Hindlimb muscle (tissue), 1 donor: ENCODE measurements around the gene GOLT1A. TPM values are rescaled to one million over a fixed set of nuclear protein-coding genes. Genes with fewer than 3 reads are reported as not detected.
A peak's percentile ranks its signal among the peaks of the same experiment; 100 is the strongest.

ENCODE experiments used
- DNase-seq: peaks from one replicate; pipeline ENCODE4 v3.0.0-alpha.2; 2013
- polyA plus RNA-seq: library from polyadenylated mRNA; unstranded; fragments of 120-200 nt; gene quantifications from one replicate; pipeline ENCODE4 v1.2.1, GENCODE V29; 2013; ENCODE audit not compliant: insufficient read length

GOLT1A gene
- polyA plus RNA-seq, 1 donor, result not detected

DNA sequence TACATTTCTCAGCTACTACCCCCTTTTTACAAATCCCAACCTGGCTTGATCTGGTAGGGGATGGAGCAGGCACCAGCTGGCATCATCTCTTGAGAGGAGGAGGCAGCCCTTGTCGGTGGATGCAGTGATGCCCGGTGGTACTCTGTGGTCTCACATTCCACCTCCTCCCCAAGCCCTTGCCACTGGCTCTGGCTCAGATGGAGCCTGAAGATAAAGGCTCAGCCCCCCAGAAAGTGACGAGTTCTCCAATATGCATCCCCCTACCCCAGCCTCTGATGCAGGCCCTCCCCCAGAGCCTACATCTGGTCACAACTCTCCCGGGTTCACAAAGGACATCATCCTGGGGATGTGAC, 3.8 kb upstream of the GOLT1A start:
- no peak for DNase-seq

GRCh38 chr1:204216880-204217647, 3.3 kb upstream of the GOLT1A start:
- no peak for DNase-seq

DNA sequence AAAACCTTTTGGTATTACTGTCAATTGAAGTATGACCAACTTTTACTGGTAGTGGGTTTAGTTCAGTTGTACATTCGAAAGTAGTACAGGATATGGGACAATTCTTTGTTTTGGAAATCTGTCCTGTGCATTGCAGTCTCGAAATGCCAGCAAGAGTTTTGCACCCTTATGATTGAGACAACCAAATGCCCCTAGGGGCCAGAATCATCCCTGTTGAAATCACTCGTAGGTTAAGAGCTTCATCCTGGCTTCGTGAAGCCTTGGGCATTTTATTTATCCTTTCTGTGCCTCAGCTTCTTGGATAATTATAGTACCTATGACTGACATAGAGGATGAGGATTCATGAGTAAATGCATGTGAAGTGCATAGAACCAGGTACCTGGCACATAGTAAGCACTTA, 2.4 kb upstream of the GOLT1A start:
- no peak for DNase-seq

DNA sequence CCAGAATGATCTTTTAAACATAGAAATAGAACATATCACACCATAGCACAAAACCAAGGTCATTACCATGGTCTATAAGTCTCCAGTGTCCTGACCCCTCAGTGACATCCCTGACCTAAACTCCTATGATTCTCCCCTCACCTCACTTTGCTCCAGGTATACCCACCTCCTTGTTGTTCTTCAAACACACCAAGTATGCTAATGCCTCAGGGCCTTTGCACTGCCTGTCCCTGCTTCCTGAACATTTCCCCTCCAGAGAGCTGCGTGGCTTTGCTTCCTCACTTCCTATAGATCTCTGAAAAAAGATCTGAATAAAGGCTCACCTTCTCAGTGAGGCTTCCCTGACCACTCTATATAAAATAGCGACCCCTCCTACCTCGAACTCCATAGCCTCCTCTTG, 1.1 kb downstream of the GOLT1A start:
- DNase-seq, result no peak

GRCh38 chr1:204211046-204211445, 2.7 kb downstream of the GOLT1A start:
- no peak for DNase-seq

GRCh38 chr1:204207136-204207616, 6.6 kb downstream of the GOLT1A start:
- DNase-seq, result peak; percentile 32

GRCh38 chr1:204206121-204206520, 7.7 kb downstream of the GOLT1A start:
- DNase-seq, result no peak

DNA sequence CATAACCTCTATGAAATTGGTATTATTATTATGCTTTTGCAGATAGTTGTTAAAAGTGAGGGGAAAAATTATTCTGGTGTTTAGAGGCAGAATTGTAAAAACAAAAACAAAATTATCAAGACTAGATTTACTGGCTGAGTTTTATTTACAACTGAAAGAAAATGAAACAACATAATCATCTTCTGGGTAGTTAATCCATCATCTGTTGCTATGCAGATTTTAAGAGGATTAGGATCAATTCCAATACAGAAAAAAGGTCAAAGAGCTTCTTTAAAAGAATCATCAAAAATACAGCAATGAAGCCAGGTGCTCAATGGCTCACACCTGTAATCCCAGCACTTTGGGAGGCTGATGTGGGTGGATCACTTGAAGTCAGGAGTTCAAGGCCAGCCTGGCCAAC, 8.3 kb downstream of the GOLT1A start:
- no peak for DNase-seq

- DNase-seq, result no peak
Observed at GRCh38 chr1:204204944-204205343, 8.8 kb downstream of the GOLT1A start.

GRCh38 chr1:204203206-204203767, 10.5 kb downstream of the GOLT1A start:
- no peak for DNase-seq

DNA sequence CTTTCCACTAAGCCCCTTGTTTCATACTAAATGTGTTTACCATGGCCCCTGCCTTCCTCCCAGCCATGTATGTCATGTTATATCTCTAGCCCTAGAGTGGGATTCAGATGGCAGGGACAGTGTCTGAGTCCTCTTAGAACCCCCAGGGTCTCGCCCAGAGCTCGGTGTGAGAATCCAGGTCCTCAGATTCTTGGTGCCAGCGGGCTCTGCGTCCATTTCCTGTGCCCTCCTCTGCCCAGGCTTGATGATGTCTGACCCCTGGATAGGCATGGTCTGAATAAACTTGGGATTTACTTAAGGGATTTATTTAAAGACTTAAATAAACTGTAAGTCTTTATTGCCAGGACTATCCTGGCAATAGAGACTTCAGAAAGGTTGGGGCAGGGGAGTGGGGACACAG, 11.3 kb downstream of the GOLT1A start:
- no peak for DNase-seq

DNA sequence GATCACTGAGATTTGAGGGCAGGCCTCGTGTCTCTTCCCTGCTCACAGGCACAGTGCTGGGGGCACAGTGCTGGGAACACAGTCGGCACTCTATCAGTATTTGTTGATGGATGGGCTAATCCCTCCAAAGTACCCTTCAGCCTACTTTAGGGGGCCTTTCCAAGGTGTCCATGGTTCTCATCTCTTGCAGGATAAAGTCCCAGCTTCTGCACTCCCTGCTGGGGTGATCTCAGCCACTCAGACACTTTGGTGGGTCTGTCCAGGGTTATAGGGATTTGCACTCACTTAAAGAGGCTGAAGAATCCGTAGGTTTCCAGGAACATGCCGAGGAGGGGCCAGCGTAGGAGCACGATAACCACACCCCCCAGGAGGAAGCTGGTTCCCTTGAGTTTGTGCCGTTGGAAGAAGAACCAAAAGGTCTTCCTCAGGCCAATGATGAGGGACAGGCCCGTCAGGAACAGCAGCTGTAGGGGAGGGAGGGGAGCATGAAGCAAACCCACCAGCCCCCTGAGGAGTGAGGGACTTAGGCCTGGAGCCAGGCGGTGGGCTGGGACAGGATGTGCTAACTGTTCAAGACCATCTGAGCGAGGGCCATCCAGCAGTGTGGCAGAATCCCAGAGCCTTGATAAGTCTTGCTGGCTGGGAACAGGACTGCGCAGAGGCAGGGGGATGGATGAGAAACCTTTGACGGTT, 12.3 kb downstream of the GOLT1A start:
- no peak for DNase-seq

GRCh38 chr1:204199579-204199978, 14.2 kb downstream of the GOLT1A start:
- DNase-seq, result no peak

- no peak for DNase-seq
Observed at GRCh38 chr1:204198348-204199340, 15.1 kb downstream of the GOLT1A start.

DNA sequence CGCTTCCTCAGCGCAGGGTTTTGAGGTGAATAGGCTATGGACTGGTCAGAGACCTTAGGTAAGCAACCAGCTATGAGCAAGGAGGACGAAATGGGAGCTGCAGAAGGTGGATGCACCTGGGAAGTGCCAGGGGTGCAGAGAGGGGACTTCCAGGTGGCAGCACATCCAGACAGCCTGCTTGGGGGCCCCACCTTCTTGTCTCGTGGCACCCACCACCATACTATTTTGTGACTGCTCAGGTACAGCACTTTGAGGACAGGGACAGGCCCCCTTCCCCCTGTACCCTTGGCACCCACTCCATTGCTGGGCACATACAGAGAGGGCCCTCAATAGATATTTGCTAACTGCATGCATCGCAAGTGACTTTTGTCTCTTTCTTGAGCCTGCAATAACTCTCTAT, 16.7 kb downstream of the GOLT1A start:
- no peak for DNase-seq

- no peak for DNase-seq
Observed at GRCh38 chr1:204196068-204196795, 17.6 kb downstream of the GOLT1A start, which contains the start of gene KISS1. KISS1 (minus strand) TSS chr1:204196491; CDS start chr1:204192876, 3,615 bp downstream.

DNA sequence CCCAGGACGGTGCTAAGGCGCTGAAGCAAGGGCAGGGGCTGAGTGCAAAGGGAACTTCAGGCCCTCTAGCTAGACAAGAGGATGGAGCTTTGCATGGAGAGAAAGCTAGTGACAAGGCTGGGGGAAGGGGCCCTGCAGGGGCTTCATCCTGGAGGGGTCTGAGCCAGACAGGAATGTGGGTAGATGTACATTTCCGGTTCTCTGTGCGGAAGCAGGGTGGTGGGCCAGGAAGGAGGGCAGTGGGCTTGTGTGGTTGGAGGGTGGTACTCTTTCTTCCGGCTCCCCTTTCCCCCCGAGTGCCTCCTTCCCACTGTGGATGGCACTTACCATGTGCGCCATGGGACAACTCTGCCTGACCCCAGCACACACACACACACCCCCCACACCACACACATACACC, 19.0 kb downstream of the GOLT1A start:
- no peak for DNase-seq

DNA sequence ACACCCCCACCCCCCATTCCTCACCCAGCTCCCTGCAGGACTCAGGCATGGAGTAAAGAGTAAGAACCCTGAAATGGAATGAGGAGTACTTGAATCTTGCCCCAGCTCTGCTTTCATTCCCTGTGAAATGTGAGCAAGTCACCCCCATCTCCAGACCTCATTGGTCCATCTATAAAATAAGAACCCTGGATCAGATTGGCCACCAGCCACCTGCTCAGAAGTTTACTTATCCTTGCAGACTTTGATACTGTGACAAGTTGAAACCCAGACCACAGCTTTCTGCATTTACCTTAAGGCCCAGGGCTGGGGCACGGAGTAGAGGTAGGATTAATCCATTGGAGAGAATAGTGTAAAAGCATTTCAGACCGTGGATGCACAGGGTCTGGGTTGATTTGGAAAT, 19.7 kb downstream of the GOLT1A start:
- DNase-seq, result no peak

DNA sequence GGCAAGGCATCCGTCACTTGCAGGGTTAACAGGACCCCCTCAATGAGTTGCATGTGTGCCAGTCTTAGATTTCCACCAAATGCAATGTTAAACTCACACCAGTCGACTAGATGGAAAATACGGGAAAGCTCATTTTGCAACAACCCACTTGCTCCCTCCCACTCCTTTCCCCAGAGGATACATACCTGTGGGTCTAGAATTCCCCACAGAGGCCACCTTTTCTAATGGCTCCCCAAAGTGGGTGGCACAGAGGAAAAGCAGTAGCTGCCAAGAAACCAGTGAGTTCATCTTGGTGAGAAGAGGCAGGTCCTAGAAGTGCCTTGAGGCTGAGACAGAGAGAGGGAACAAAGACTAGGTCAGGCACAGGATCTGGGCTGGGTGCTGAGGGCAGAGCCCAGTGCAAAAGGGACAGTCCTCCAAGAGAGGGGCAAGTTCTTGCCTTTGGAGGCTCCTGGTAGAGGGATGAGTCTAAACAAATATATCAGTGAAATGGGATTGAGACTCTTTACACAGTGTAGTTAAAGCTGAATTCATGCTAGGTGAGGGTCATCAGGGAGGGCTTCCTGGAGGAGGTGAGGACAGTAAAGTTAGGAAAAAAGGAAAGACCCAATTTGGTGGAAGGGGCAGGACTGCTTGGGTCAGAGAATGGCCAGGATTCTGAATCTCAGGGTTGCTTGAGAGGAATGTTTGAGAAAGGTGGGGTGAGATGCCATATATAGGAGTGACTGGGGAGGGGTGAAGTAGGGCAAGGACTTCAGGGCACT, 21.0 kb downstream of the GOLT1A start:
- DNase-seq, result no peak

DNA sequence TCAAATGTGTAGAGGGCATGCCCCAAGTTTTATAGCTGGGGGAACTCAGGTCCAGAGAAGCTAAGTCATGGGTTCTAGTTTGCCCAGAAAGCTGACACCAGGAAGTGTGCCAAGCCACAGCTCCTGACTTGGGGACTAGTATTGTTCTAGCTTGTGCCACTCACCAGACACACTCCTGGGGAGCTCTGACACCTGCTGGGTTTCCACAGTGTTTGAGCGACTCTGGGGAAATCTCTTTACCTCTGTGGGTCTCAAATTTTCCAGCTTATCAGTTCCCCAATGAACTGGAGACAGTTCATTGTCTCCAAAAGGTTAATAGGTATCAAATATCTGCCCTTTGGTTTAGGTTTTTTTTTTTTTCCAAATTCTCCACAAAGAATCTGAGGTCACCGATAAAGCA, 21.7 kb downstream of the GOLT1A start:
- no peak for DNase-seq

- DNase-seq, result no peak
Observed at GRCh38 chr1:204191456-204191855, 22.3 kb downstream of the GOLT1A start.
